Gastroesophageal sphincter (tissue), 4 donors: ENCODE measurements around the gene NCKIPSD. TPM values are rescaled to one million over a fixed set of nuclear protein-coding genes. Genes with fewer than 3 reads are reported as not detected.

Source experiments
- ATAC-seq: fragments of 150-250 bp; one replicate; pipeline ENCODE4 v1.9.1; 2016; ENCODE audit warnings: mild to moderate bottlenecking, moderate library complexity
- H3K27ac ChIP-seq, 4 donors: fragments of 200-600 bp; sonication (generic) in 3 of 4; 1 replicate in 3 of 4; 2 replicates in 1 of 4; pipeline ENCODE4 v1.5.1; 2016 to 2019
- H3K27me3 ChIP-seq: fragments of 200-600 bp; sonication (generic); one replicate; pipeline ENCODE4 v1.5.1; 2019
- H3K36me3 ChIP-seq, 2 donors: fragments of 200-600 bp; sonication (generic); one replicate each; pipeline ENCODE4 v1.5.1; 2019; ENCODE audit warnings: control low read depth in 1 of 2
- H3K4me1 ChIP-seq, 3 donors: fragments of 200-600 bp; sonication (generic); 1 replicate in 2 of 3; 2 replicates in 1 of 3; pipeline ENCODE4 v1.5.1; 2016 to 2019; ENCODE audit warnings: control low read depth in 2 of 3
- H3K4me3 ChIP-seq, 2 donors: fragments of 200-600 bp; sonication (generic); one replicate each; pipeline ENCODE4 v1.5.1; 2019; ENCODE audit warnings: mild to moderate bottlenecking in 1 of 2, moderate library complexity in 1 of 2
- H3K9me3 ChIP-seq, 3 donors: fragments of 200-600 bp; sonication (generic); one replicate each; pipeline ENCODE4 v1.5.1; 2017 to 2019; ENCODE audit warnings: control low read depth in 2 of 3
- EP300 ChIP-seq: sonication (generic); formaldehyde crosslinking; IDR thresholded peaks from one replicate; pipeline ENCODE4 v1.6.1; 2017; ENCODE audit warnings: antibody characterized with exemption, mild to moderate bottlenecking
- POLR2A ChIP-seq, 2 donors: fragments of 450-650 bp; IDR thresholded peaks; one replicate each; pipeline ENCODE4 v1.6.1; 2017; ENCODE audit warnings: antibody characterized with exemption in 2 of 2, mild to moderate bottlenecking in 2 of 2, moderate library complexity in 1 of 2
- POLR2AphosphoS5 ChIP-seq: sonication (generic); formaldehyde crosslinking; IDR thresholded peaks from one replicate; pipeline ENCODE4 v1.6.1; 2017; ENCODE audit warnings: antibody characterized with exemption
- WGBS, 2 donors: methylation state at CpG; one replicate each; pipeline ENCODE4 v1.1.5; 2018; ENCODE audit warnings: low coverage in 1 of 2; 5-methylcytosine and 5-hydroxymethylcytosine counted together
- total RNA-seq, 4 donors: library from RNA; depleted of rRNA; stranded (reverse); fragments of >200 nt; gene quantifications; one replicate each; pipeline ENCODE4 v1.1.0, GENCODE V29; 2016
- TF ChIP-seq, protein P1 (sequence below), 4 experiments: fragments of 200-600 bp in 2 of 4; fragments of 450-650 bp in 2 of 4; sonication (generic) in 1 of 4; IDR thresholded peaks; one replicate each; pipeline ENCODE4 v1.5.1; 2017 to 2019; ENCODE audit warnings: antibody characterized with exemption in 4 of 4, mild to moderate bottlenecking in 2 of 4, moderate library complexity in 2 of 4

The NCKIPSD gene
- total RNA-seq, 4 donors from 2014 or later, result 19.0 to 32.5 (median 21.1) TPM

DNA sequence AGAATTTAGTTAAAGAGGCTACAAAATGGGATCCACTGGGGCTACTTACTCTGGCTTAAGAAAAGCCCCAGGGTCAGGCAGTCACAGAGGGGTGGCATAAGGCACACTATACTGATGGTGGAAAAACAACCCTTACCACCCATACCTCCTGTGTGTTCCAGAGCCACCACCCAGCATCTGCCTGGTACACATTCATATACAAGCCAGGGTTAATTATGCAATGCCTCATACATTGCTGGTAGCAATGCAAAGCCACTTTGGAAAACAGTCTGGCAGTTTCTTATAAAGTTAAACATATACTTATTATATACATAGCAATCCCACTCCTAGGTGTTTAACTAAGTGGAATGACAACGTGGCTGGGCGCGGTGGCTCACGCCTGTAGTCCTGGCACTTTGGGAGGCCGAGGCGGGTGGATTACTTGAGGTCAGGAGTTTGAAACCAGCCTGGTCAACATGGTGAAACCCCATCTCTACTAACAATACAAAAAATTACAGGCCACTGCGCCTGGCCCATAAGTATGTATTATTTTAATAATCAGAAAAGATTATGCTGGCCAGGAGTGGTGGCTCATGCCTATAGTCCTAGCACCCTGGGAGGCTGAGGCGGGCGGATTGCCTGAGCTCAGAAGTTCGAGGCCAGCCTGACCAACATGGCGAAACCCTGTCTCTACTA lies 15.2 kb upstream of the NCKIPSD start:
- no peaks in the 10 kb centered on the region for H3K9me3 ChIP-seq
- 92 to 94% methylated on average over 5 to 11 of the region's 11 CpGs for WGBS, 2 donors
- TF ChIP-seq EP300, result no peak
- TF ChIP-seq POLR2AphosphoS5, result no peak
- TF ChIP-seq, protein P1, sequence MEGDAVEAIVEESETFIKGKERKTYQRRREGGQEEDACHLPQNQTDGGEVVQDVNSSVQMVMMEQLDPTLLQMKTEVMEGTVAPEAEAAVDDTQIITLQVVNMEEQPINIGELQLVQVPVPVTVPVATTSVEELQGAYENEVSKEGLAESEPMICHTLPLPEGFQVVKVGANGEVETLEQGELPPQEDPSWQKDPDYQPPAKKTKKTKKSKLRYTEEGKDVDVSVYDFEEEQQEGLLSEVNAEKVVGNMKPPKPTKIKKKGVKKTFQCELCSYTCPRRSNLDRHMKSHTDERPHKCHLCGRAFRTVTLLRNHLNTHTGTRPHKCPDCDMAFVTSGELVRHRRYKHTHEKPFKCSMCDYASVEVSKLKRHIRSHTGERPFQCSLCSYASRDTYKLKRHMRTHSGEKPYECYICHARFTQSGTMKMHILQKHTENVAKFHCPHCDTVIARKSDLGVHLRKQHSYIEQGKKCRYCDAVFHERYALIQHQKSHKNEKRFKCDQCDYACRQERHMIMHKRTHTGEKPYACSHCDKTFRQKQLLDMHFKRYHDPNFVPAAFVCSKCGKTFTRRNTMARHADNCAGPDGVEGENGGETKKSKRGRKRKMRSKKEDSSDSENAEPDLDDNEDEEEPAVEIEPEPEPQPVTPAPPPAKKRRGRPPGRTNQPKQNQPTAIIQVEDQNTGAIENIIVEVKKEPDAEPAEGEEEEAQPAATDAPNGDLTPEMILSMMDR (IDR thresholded peaks at IDR 0.05), result no peak
- TF ChIP-seq POLR2A (IDR thresholded peaks at IDR 0.05), result no peak
- H3K4me3 ChIP-seq, result no peak overlapping the region
- H3K27ac ChIP-seq, result no peak overlapping the region
- peaks cover 0 to 28% of the 10 kb centered on the region in 2 donors for H3K36me3 ChIP-seq
- no peak for ATAC-seq
- H3K27me3 ChIP-seq, result no peaks in the 10 kb centered on the region
- peaks cover 0 to 57% (median 4%) of the 10 kb centered on the region in 3 donors for H3K4me1 ChIP-seq

DNA sequence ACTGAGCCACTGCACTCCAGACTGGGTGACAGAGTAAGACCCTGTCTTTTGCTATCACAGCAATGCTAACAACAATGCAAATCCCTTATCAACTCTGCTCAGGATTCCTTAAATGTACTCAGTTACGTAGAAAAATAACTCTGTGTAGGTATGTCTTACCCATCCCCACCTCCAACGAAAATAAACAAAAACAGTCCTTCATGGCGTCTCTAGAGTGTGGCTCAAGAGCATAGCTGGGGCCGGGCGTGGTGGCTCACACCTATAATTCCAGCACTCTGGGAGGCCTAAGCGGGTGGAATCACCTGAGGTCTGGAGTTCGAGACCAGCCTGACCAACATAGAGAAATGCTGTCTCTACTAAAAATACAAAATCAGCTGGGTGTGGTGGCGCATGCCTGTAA lies 13.2 kb upstream of the NCKIPSD start:
- H3K27me3 ChIP-seq, result no peaks in the 10 kb centered on the region
- TF ChIP-seq, protein P1 (IDR thresholded peaks at IDR 0.05), result no peak
- TF ChIP-seq POLR2AphosphoS5 (no peak), POLR2A (IDR thresholded peaks at IDR 0.05) (no peak), EP300 (no peak)
- H3K27ac ChIP-seq, result no peak overlapping the region
- H3K4me1 ChIP-seq, result peaks cover 0 to 70% (median 2%) of the 10 kb centered on the region in 3 donors
- no peak overlapping the region for H3K4me3 ChIP-seq
- H3K9me3 ChIP-seq, result no peaks in the 10 kb centered on the region
- 80 to 100% methylated on average over 2 to 5 of the region's 8 CpGs for WGBS, 2 donors
- no peak for ATAC-seq
- peaks cover 0 to 32% of the 10 kb centered on the region in 2 donors for H3K36me3 ChIP-seq

DNA sequence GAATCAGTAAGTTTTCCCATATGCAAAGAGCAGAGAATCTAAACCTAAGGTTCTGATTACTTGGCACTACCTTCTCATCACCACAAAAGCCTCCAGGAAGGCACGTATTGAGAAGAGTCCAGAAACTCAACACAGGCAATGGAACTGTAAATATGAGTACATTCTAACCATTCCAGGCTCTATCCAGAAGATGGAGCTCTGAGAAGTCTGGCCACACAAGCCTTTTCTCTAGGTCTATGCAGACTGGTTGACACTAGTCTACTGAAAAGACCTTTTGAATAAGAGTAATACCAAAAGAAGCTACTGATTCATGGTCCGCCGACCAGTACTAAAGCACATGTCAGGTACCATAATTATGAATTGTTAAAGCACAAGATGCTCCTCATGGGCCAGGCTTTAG lies 12.2 kb upstream of the NCKIPSD start:
- ATAC-seq, result no peak
- H3K9me3 ChIP-seq, result no peaks in the 10 kb centered on the region
- peaks cover 0 to 41% of the 10 kb centered on the region in 2 donors for H3K36me3 ChIP-seq
- H3K4me3 ChIP-seq, result no peak overlapping the region
- TF ChIP-seq POLR2A (IDR thresholded peaks at IDR 0.05), result no peak
- TF ChIP-seq, protein P1 (IDR thresholded peaks at IDR 0.05), result no peak
- TF ChIP-seq EP300, result no peak
- no peak for TF ChIP-seq POLR2AphosphoS5
- H3K27me3 ChIP-seq, result no peaks in the 10 kb centered on the region
- no peak overlapping the region for H3K27ac ChIP-seq
- 79% methylated on average over 3 of the region's 3 CpGs; no CpG with 5 or more reads in 1 of the 2 donors for WGBS, 2 donors
- peaks cover 0 to 71% (median 0%) of the 10 kb centered on the region in 3 donors for H3K4me1 ChIP-seq

DNA sequence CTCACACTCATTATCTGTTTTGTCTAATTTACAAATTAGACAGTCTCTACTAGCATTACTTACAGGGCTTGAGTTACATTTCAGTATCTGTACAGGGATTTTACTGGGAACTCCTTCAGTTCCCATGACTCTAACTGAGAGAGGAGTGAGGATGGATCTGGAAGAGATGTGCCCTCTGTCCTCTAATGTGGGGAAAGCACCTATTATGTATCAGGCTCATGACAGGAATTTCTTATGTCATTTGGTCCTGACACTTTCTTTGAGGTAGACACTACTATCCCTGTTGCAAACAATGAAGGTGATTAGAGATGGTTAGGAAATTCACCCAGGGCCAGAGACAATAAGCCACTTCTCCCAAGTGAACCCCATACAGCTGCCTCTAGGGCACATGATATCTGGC lies 10.9 kb upstream of the NCKIPSD start:
- Histone ChIP-seq H3K27ac (peak overlapping the region in 1 of 4 donors; percentile 87), H3K4me1 (peaks cover 0 to 73% (median 0%) of the 10 kb centered on the region in 3 donors)
- TF ChIP-seq EP300 (no peak), POLR2AphosphoS5 (no peak), POLR2A (IDR thresholded peaks at IDR 0.05) (no peak)
- TF ChIP-seq, protein P1 (IDR thresholded peaks at IDR 0.05), result no peak

DNA sequence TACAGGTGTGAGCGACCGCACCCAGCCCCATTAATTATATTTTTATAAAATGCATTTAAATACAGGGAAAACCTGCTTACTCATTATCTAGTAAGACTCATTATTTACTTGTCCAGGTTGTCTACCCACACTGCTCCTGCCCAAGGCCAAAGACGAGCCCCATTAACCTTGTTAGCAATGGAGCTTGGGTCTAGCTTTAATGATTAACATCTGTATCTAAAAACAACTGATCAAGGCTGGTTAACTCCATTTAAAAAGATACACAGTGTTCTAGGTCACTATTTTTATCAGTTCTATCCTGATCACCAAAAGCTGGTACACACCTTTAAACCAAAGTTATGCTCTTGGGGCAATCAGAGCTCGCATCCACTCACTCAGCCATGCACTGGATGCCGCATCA lies 10.4 kb upstream of the NCKIPSD start:
- H3K4me3 ChIP-seq, result no peak overlapping the region
- H3K9me3 ChIP-seq, result no peaks in the 10 kb centered on the region
- H3K27ac ChIP-seq, result peak overlapping the region in 2 of 4 donors; percentile 87 to 88
- no peak for ATAC-seq
- no peak for TF ChIP-seq EP300
- TF ChIP-seq POLR2A (IDR thresholded peaks at IDR 0.05), result no peak
- TF ChIP-seq, protein P1 (IDR thresholded peaks at IDR 0.05), result no peak
- TF ChIP-seq POLR2AphosphoS5, result no peak
- peaks cover 0 to 69% (median 0%) of the 10 kb centered on the region in 3 donors for H3K4me1 ChIP-seq
- H3K27me3 ChIP-seq, result no peaks in the 10 kb centered on the region
- H3K36me3 ChIP-seq, result peaks cover 0 to 59% of the 10 kb centered on the region in 2 donors
- WGBS, 2 donors, result 86 to 96% methylated on average over 4 to 5 of the region's 5 CpGs

More for the DNA sequence above, 10.9 kb upstream of the NCKIPSD start:
- H3K36me3 ChIP-seq, result peaks cover 0 to 55% of the 10 kb centered on the region in 2 donors
- no peak for ATAC-seq
- no peaks in the 10 kb centered on the region for H3K27me3 ChIP-seq
- no peak overlapping the region for H3K4me3 ChIP-seq
- H3K9me3 ChIP-seq, result no peaks in the 10 kb centered on the region
